ENCODE results near the gene RMC1. TPM values are rescaled to one million over a fixed set of nuclear protein-coding genes. Genes with fewer than 3 reads are reported as not detected.

RMC1 gene
- total and polyA plus RNA-seq, 2 of the 13 experiments (the other 11 are each of a cell fraction or from before 2014, with no cell fraction given) = 9.4 to 19.5 TPM

- TF ChIP-seq ZBTB49 (CRISPR knock-in tag; IDR thresholded peaks at IDR 0.05; ENCODE audit: borderline replicate concordance) (no peak), MTA3 (CRISPR knock-in tag; IDR thresholded peaks at IDR 0.05) (no peak), ZNF75D (CRISPR knock-in tag; IDR thresholded peaks at IDR 0.05; ENCODE audit: borderline replicate concordance) (no peak), FOXJ3 (CRISPR knock-in tag; IDR thresholded peaks at IDR 0.05; ENCODE audit: borderline replicate concordance) (peak; percentile 23; the same call in 1 of the 2 replicates), EP300 (IDR thresholded peaks at IDR 0.05; ENCODE audit: low read depth in 2 of 2, low read length in 2 of 2) (0 out of 4 replicates have a peak, but pooled peaks of 1 of the 2 experiments have one; percentile 27), EP300 (CRISPR knock-in tag; IDR thresholded peaks at IDR 0.05; ENCODE audit: borderline replicate concordance) (no peak), HNF4G (IDR thresholded peaks at IDR 0.05; ENCODE audit: borderline replicate concordance, low read depth, low read length) (peak; percentile 83), HNF4G (CRISPR knock-in tag; IDR thresholded peaks at IDR 0.05; ENCODE audit: borderline replicate concordance, low read depth) (peak; percentile 64; the same call in 1 of the 2 replicates), ZNF619 (CRISPR knock-in tag; IDR thresholded peaks at IDR 0.05) (no peak), ZNF776 (CRISPR knock-in tag; IDR thresholded peaks at IDR 0.05) (no peak), GATAD1 (CRISPR knock-in tag; IDR thresholded peaks at IDR 0.05) (no peak), MEIS2 (CRISPR knock-in tag; IDR thresholded peaks at IDR 0.05) (no peak), ZKSCAN8 (CRISPR knock-in tag; IDR thresholded peaks at IDR 0.05; ENCODE audit: borderline replicate concordance) (no peak), TARDBP (CRISPR knock-in tag; IDR thresholded peaks at IDR 0.05) (no peak; the same call in 1 of the 2 replicates)
- TF ChIP-seq, protein P1, sequence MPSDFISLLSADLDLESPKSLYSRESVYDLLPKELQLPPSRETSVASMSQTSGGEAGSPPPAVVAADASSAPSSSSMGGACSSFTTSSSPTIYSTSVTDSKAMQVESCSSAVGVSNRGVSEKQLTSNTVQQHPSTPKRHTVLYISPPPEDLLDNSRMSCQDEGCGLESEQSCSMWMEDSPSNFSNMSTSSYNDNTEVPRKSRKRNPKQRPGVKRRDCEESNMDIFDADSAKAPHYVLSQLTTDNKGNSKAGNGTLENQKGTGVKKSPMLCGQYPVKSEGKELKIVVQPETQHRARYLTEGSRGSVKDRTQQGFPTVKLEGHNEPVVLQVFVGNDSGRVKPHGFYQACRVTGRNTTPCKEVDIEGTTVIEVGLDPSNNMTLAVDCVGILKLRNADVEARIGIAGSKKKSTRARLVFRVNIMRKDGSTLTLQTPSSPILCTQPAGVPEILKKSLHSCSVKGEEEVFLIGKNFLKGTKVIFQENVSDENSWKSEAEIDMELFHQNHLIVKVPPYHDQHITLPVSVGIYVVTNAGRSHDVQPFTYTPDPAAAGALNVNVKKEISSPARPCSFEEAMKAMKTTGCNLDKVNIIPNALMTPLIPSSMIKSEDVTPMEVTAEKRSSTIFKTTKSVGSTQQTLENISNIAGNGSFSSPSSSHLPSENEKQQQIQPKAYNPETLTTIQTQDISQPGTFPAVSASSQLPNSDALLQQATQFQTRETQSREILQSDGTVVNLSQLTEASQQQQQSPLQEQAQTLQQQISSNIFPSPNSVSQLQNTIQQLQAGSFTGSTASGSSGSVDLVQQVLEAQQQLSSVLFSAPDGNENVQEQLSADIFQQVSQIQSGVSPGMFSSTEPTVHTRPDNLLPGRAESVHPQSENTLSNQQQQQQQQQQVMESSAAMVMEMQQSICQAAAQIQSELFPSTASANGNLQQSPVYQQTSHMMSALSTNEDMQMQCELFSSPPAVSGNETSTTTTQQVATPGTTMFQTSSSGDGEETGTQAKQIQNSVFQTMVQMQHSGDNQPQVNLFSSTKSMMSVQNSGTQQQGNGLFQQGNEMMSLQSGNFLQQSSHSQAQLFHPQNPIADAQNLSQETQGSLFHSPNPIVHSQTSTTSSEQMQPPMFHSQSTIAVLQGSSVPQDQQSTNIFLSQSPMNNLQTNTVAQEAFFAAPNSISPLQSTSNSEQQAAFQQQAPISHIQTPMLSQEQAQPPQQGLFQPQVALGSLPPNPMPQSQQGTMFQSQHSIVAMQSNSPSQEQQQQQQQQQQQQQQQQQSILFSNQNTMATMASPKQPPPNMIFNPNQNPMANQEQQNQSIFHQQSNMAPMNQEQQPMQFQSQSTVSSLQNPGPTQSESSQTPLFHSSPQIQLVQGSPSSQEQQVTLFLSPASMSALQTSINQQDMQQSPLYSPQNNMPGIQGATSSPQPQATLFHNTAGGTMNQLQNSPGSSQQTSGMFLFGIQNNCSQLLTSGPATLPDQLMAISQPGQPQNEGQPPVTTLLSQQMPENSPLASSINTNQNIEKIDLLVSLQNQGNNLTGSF (CRISPR knock-in tag; IDR thresholded peaks at IDR 0.05) = no peak
- TF ChIP-seq, protein P2, sequence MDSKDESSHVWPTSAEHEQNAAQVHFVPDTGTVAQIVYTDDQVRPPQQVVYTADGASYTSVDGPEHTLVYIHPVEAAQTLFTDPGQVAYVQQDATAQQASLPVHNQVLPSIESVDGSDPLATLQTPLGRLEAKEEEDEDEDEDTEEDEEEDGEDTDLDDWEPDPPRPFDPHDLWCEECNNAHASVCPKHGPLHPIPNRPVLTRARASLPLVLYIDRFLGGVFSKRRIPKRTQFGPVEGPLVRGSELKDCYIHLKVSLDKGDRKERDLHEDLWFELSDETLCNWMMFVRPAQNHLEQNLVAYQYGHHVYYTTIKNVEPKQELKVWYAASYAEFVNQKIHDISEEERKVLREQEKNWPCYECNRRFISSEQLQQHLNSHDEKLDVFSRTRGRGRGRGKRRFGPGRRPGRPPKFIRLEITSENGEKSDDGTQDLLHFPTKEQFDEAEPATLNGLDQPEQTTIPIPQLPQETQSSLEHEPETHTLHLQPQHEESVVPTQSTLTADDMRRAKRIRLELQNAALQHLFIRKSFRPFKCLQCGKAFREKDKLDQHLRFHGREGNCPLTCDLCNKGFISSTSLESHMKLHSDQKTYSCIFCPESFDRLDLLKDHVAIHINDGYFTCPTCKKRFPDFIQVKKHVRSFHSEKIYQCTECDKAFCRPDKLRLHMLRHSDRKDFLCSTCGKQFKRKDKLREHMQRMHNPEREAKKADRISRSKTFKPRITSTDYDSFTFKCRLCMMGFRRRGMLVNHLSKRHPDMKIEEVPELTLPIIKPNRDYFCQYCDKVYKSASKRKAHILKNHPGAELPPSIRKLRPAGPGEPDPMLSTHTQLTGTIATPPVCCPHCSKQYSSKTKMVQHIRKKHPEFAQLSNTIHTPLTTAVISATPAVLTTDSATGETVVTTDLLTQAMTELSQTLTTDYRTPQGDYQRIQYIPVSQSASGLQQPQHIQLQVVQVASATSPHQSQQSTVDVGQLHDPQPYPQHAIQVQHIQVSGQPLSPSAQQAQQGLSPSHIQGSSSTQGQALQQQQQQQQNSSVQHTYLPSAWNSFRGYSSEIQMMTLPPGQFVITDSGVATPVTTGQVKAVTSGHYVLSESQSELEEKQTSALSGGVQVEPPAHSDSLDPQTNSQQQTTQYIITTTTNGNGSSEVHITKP (CRISPR knock-in tag; IDR thresholded peaks at IDR 0.05; ENCODE audit: low read depth) = no peak
Measured at GRCh38 chr18:23460285-23461273, 42.7 kb upstream of the RMC1 start (continued).

Data from HepG2 (cell line).